ENCODE data around the gene FPR2. TPM values are rescaled to one million over a fixed set of nuclear protein-coding genes. Genes with fewer than 3 reads are reported as not detected.
"Not testable (repeated sequence)": the region's sequence is repeated elsewhere in the genome, so short reads cannot be mapped to it uniquely, and the experiment has no call there.

FPR2 gene
- total and polyA plus RNA-seq, 2 of the 13 experiments (the other 11 are each of a cell fraction or from before 2014, with no cell fraction given): not detected

GRCh38 chr19:51804789-51805188, 43.8 kb downstream of the FPR2 start (continued):
- TF ChIP-seq EP300 (IDR thresholded peaks at IDR 0.05; ENCODE audit: low read depth in 2 of 2, low read length in 2 of 2) (peak in 1 of 2 experiments; percentile 71; a peak in 2 of 4 replicates), EP300 (CRISPR knock-in tag; IDR thresholded peaks at IDR 0.05; ENCODE audit: borderline replicate concordance) (peak; percentile 89)

- BruUV-seq (replicated peaks); in situ Hi-C loops (cut with HindIII; ENCODE audit: extremely low pct_ligation_motif_present, low pct_unique_long_range_greater_than_20kb); ATAC-seq; H2AFZ ChIP-seq (ENCODE audit: low read length); H3K9ac ChIP-seq (ENCODE audit: insufficient read depth, low read depth, low read length); FAIRE-seq; H3K79me2 ChIP-seq (ENCODE audit: insufficient read depth, low read length); H3K4me2 ChIP-seq (ENCODE audit: low read depth, low read length); DNase-seq (ENCODE audit: low spot score); H3K27me3 ChIP-seq (ENCODE audit: control insufficient read depth in 1 of 2, insufficient read depth in 2 of 2, low read length in 2 of 2); H3K4me3 ChIP-seq (replicated peaks in 1 of 3; ENCODE audit: insufficient read depth in 1 of 3, low read depth in 2 of 3, low read length in 3 of 3); POLR2A ChIA-PET; H3K36me3 ChIP-seq (replicated peaks in 1 of 2; ENCODE audit: control insufficient read depth in 1 of 2, insufficient read depth in 2 of 2, low read length in 2 of 2); CTCF ChIA-PET (ENCODE audit: low intra/inter-chr PET ratio, low total read pairs); H4K20me1 ChIP-seq (ENCODE audit: insufficient read depth, low read length); intact Hi-C loops (cut with micrococcal nuclease; ENCODE audit: unreplicated experiment): not testable (repeated sequence)
- H3K4me1 ChIP-seq (ENCODE audit: insufficient read depth, low read length): peaks cover 65% of the 10 kb centered on the region
- peaks cover 36% of the 10 kb centered on the region for H3K9me3 ChIP-seq (ENCODE audit: low read length)
- H3K27ac ChIP-seq (ENCODE audit: extremely low read length, insufficient read depth, low read length): peak overlapping the region; percentile 62
- 80% methylated on average over 8 of the region's 8 CpGs for WGBS (ENCODE audit: low lambda C conversion rate)
These were observed 44.4 kb downstream of the FPR2 start for GRCh38 chr19:51805396-51805795.

- ATAC-seq; in situ Hi-C loops (cut with HindIII; ENCODE audit: extremely low pct_ligation_motif_present, low pct_unique_long_range_greater_than_20kb); DNase-seq (ENCODE audit: low spot score); BruUV-seq (replicated peaks); CTCF ChIA-PET (ENCODE audit: low intra/inter-chr PET ratio, low total read pairs); H3K36me3 ChIP-seq (replicated peaks in 1 of 2; ENCODE audit: control insufficient read depth in 1 of 2, insufficient read depth in 2 of 2, low read length in 2 of 2); POLR2A ChIA-PET; intact Hi-C loops (cut with micrococcal nuclease; ENCODE audit: unreplicated experiment); H3K4me3 ChIP-seq (replicated peaks in 1 of 3; ENCODE audit: insufficient read depth in 1 of 3, low read depth in 2 of 3, low read length in 3 of 3); H3K9ac ChIP-seq (ENCODE audit: insufficient read depth, low read depth, low read length); H3K79me2 ChIP-seq (ENCODE audit: insufficient read depth, low read length); H4K20me1 ChIP-seq (ENCODE audit: insufficient read depth, low read length); H2AFZ ChIP-seq (ENCODE audit: low read length); FAIRE-seq; H3K27me3 ChIP-seq (ENCODE audit: control insufficient read depth in 1 of 2, insufficient read depth in 2 of 2, low read length in 2 of 2); H3K4me2 ChIP-seq (ENCODE audit: low read depth, low read length): not testable (repeated sequence)
- Histone ChIP-seq H3K4me1 (ENCODE audit: insufficient read depth, low read length) (peaks cover 65% of the 10 kb centered on the region), H3K27ac (ENCODE audit: extremely low read length, insufficient read depth, low read length) (peak overlapping the region; percentile 45), H3K9me3 (ENCODE audit: low read length) (peaks cover 37% of the 10 kb centered on the region)
- 82% methylated on average over 5 of the region's 5 CpGs for WGBS (ENCODE audit: low lambda C conversion rate)
These were observed 45.6 kb downstream of the FPR2 start for GRCh38 chr19:51806571-51806970.

Data from HepG2 (cell line).